Measurements from ENCODE around the gene HSPA1L.
A peak's percentile ranks its signal among the peaks of the same experiment; 100 is the strongest.

Gene HSPA1L

GRCh38 chr6:31768363-31769257 is 46.5 kb downstream of the HSPA1L start:
- POLR2A ChIA-PET: interaction anchor here (0.5 to 1.8 kb wide), 6 partner anchors 20 to 116 kb away, joined by 3 to 18 read pairs (median 8); partner anchors contain the start of genes BAG6, CLIC1, DDAH2 and MSH5

DNA sequence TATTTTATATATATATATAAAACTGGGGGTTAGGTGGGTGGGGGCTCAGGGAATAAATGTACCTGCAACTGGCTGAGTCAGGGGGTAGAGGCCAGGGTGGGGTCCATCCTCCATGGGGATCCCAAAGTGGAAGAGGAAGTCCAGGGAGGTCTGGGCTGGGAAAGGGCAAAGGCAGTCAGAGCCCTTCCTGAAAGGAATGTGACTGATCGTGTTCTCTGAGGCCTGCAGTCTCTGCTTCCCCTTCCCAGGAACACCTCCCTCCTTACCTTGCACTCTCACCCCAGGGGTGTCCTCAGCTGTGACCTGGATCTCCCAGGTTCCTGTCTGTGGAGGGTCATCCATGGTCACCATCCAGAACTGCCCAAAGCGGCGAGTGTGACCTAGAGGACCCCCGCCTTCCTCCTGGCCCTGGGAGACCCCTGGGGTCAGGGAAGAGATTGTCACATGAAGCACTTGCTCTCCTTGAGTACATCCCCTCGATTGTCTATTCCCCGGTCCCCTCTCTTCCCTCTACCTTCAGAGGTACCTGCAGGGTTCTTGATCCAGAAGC is 47.9 kb downstream of the HSPA1L start:
- CTCF ChIA-PET: interaction anchor here (1.2 to 13.2 kb wide), 2 partner anchors 15 to 35 kb away, joined by 3 to 268 read pairs; partner anchors contain the start of genes CLIC1, DDAH2, MPIG6B and MSH5
- no peaks in the 10 kb centered on the region for H3K9me3 ChIP-seq (ENCODE audit: control extremely low read depth in 1 of 5, control insufficient read depth in 4 of 5, insufficient read depth in 2 of 5, low read depth in 1 of 5, low read length in 4 of 5)
- POLR2A ChIA-PET: no interaction called here
- no peak overlapping the region for H3K4me3 ChIP-seq (ENCODE audit: control insufficient read depth in 1 of 7, extremely low read depth in 1 of 7, insufficient read depth in 4 of 7, low read depth in 2 of 7, low read length in 6 of 7)
- H3K36me3 ChIP-seq (ENCODE audit: control insufficient read depth in 4 of 4, insufficient read depth in 4 of 4, low read length in 3 of 4): peaks cover 0 to 24% (median 18%) of the 10 kb centered on the region in 4 experiments
- H3K4me1 ChIP-seq (ENCODE audit: control extremely low read depth in 1 of 4, control insufficient read depth in 4 of 4, insufficient read depth in 4 of 4, low read length in 3 of 4): peaks cover 2 to 15% (median 10%) of the 10 kb centered on the region in 4 experiments
- DNase-seq: no peak
- no peaks in the 10 kb centered on the region for H3K27me3 ChIP-seq (replicated peaks in 2 of 5; ENCODE audit: control insufficient read depth in 4 of 5, insufficient read depth in 5 of 5, low read length in 4 of 5)
- WGBS (ENCODE audit: insufficient coverage): 92% methylated on average over 5 of the region's 6 CpGs
- H3K27ac ChIP-seq (ENCODE audit: insufficient read depth in 1 of 2, low read depth in 1 of 2, low read length in 2 of 2, poor library complexity in 1 of 2, severe bottlenecking in 2 of 2): no peak overlapping the region

More at GRCh38 chr6:31768363-31769257, 46.5 kb downstream of the HSPA1L start:
- WGBS (ENCODE audit: insufficient coverage): 90% methylated on average over 15 of the region's 18 CpGs
- Histone ChIP-seq H3K9me3 (ENCODE audit: control extremely low read depth in 1 of 5, control insufficient read depth in 4 of 5, insufficient read depth in 2 of 5, low read depth in 1 of 5, low read length in 4 of 5) (no peaks in the 10 kb centered on the region), H3K36me3 (ENCODE audit: control insufficient read depth in 4 of 4, insufficient read depth in 4 of 4, low read length in 3 of 4) (peaks cover 0 to 10% (median 6%) of the 10 kb centered on the region in 4 experiments), H3K27ac (ENCODE audit: insufficient read depth in 1 of 2, low read depth in 1 of 2, low read length in 2 of 2, poor library complexity in 1 of 2, severe bottlenecking in 2 of 2) (no peak overlapping the region), H3K4me3 (ENCODE audit: control insufficient read depth in 1 of 7, extremely low read depth in 1 of 7, insufficient read depth in 4 of 7, low read depth in 2 of 7, low read length in 6 of 7) (no peak overlapping the region), H3K27me3 (replicated peaks in 2 of 5; ENCODE audit: control insufficient read depth in 4 of 5, insufficient read depth in 5 of 5, low read length in 4 of 5) (no peaks in the 10 kb centered on the region), H3K4me1 (ENCODE audit: control extremely low read depth in 1 of 4, control insufficient read depth in 4 of 4, insufficient read depth in 4 of 4, low read length in 3 of 4) (peaks cover 2 to 22% (median 12%) of the 10 kb centered on the region in 4 experiments)
- no peak for DNase-seq
- CTCF ChIA-PET: interaction anchor here (0.9 to 13.2 kb wide), 15 partner anchors 10 to 84 kb away, joined by 3 to 268 read pairs (median 9); partner anchors contain the start of genes CLIC1, DDAH2, LY6G6D and MPIG6B

- peaks cover 2 to 12% (median 9%) of the 10 kb centered on the region in 4 experiments for H3K4me1 ChIP-seq (ENCODE audit: control extremely low read depth in 1 of 4, control insufficient read depth in 4 of 4, insufficient read depth in 4 of 4, low read length in 3 of 4)
- no peaks in the 10 kb centered on the region for H3K9me3 ChIP-seq (ENCODE audit: control extremely low read depth in 1 of 5, control insufficient read depth in 4 of 5, insufficient read depth in 2 of 5, low read depth in 1 of 5, low read length in 4 of 5)
- H3K4me3 ChIP-seq (ENCODE audit: control insufficient read depth in 1 of 7, extremely low read depth in 1 of 7, insufficient read depth in 4 of 7, low read depth in 2 of 7, low read length in 6 of 7): peak overlapping the region in 2 of 7 experiments; percentile 19 to 33
- no peak overlapping the region for H3K27ac ChIP-seq (ENCODE audit: insufficient read depth in 1 of 2, low read depth in 1 of 2, low read length in 2 of 2, poor library complexity in 1 of 2, severe bottlenecking in 2 of 2)
- DNase-seq: no peak
- WGBS (ENCODE audit: insufficient coverage): 87% methylated on average over 31 of the region's 42 CpGs
- peaks cover 6 to 34% (median 27%) of the 10 kb centered on the region in 4 experiments for H3K36me3 ChIP-seq (ENCODE audit: control insufficient read depth in 4 of 4, insufficient read depth in 4 of 4, low read length in 3 of 4)
- CTCF ChIA-PET: interaction anchor here (1.2 to 13.2 kb wide), 4 partner anchors 14 to 54 kb away, joined by 3 to 268 read pairs (median 4); partner anchors contain the start of genes CLIC1, DDAH2, MPIG6B and MSH5
- POLR2A ChIA-PET: no interaction called here
- H3K27me3 ChIP-seq (replicated peaks in 2 of 5; ENCODE audit: control insufficient read depth in 4 of 5, insufficient read depth in 5 of 5, low read length in 4 of 5): no peaks in the 10 kb centered on the region
These were observed 48.9 kb downstream of the HSPA1L start for GRCh38 chr6:31765910-31766794.

- Histone ChIP-seq H3K4me3 (ENCODE audit: control insufficient read depth in 1 of 7, extremely low read depth in 1 of 7, insufficient read depth in 4 of 7, low read depth in 2 of 7, low read length in 6 of 7) (no peak overlapping the region), H3K9me3 (ENCODE audit: control extremely low read depth in 1 of 5, control insufficient read depth in 4 of 5, insufficient read depth in 2 of 5, low read depth in 1 of 5, low read length in 4 of 5) (no peaks in the 10 kb centered on the region), H3K27me3 (replicated peaks in 2 of 5; ENCODE audit: control insufficient read depth in 4 of 5, insufficient read depth in 5 of 5, low read length in 4 of 5) (no peaks in the 10 kb centered on the region), H3K36me3 (ENCODE audit: control insufficient read depth in 4 of 4, insufficient read depth in 4 of 4, low read length in 3 of 4) (peaks cover 9 to 40% (median 30%) of the 10 kb centered on the region in 4 experiments), H3K27ac (ENCODE audit: insufficient read depth in 1 of 2, low read depth in 1 of 2, low read length in 2 of 2, poor library complexity in 1 of 2, severe bottlenecking in 2 of 2) (no peak overlapping the region), H3K4me1 (ENCODE audit: control extremely low read depth in 1 of 4, control insufficient read depth in 4 of 4, insufficient read depth in 4 of 4, low read length in 3 of 4) (peaks cover 2 to 12% (median 9%) of the 10 kb centered on the region in 4 experiments)
- CTCF ChIA-PET: interaction anchor here (1.4 to 13.2 kb wide), 3 partner anchors 18 to 53 kb away, joined by 3 to 268 read pairs (median 5); partner anchors contain the start of genes CLIC1, DDAH2, MPIG6B and MSH5
- no peak for DNase-seq
- 96% methylated on average over 4 of the region's 9 CpGs for WGBS (ENCODE audit: insufficient coverage)
- POLR2A ChIA-PET: no interaction called here
These were observed 49.5 kb downstream of the HSPA1L start for GRCh38 chr6:31765559-31765909.

- H3K36me3 ChIP-seq (ENCODE audit: control insufficient read depth in 4 of 4, insufficient read depth in 4 of 4, low read length in 3 of 4): peaks cover 9 to 54% (median 44%) of the 10 kb centered on the region in 4 experiments
- H3K4me3 ChIP-seq (ENCODE audit: control insufficient read depth in 1 of 7, extremely low read depth in 1 of 7, insufficient read depth in 4 of 7, low read depth in 2 of 7, low read length in 6 of 7): no peak overlapping the region
- POLR2A ChIA-PET: no interaction called here
- no peaks in the 10 kb centered on the region for H3K9me3 ChIP-seq (ENCODE audit: control extremely low read depth in 1 of 5, control insufficient read depth in 4 of 5, insufficient read depth in 2 of 5, low read depth in 1 of 5, low read length in 4 of 5)
- no peak overlapping the region for H3K27ac ChIP-seq (ENCODE audit: insufficient read depth in 1 of 2, low read depth in 1 of 2, low read length in 2 of 2, poor library complexity in 1 of 2, severe bottlenecking in 2 of 2)
- DNase-seq: no peak
- 100% methylated on average over 3 of the region's 4 CpGs for WGBS (ENCODE audit: insufficient coverage)
- no peaks in the 10 kb centered on the region for H3K27me3 ChIP-seq (replicated peaks in 2 of 5; ENCODE audit: control insufficient read depth in 4 of 5, insufficient read depth in 5 of 5, low read length in 4 of 5)
- peaks cover 2 to 10% (median 6%) of the 10 kb centered on the region in 4 experiments for H3K4me1 ChIP-seq (ENCODE audit: control extremely low read depth in 1 of 4, control insufficient read depth in 4 of 4, insufficient read depth in 4 of 4, low read length in 3 of 4)
- CTCF ChIA-PET: interaction anchor here (1.0 to 13.2 kb wide), 2 partner anchors 32 to 104 kb away, joined by 3 to 268 read pairs; partner anchors contain the start of genes CLIC1, DDAH2, MPIG6B and MSH5
These were observed 50.9 kb downstream of the HSPA1L start for GRCh38 chr6:31764198-31764597.

DNA sequence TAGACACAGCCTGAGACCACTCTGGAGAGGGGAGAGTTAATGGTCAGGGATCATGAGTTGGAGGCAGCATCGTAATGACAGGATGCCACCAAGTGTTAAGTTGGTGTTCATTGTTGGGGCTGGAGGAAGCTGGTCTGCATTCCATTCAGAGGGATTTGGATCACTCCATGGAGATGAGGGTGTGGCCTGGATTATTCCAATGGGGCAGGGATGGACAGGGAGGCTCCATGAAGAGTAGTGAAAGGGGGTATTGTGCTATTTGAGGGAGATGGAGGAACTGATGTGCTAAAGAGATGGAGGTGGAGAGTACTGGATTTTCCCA is 51.5 kb downstream of the HSPA1L start:
- Histone ChIP-seq H3K27me3 (replicated peaks in 2 of 5; ENCODE audit: control insufficient read depth in 4 of 5, insufficient read depth in 5 of 5, low read length in 4 of 5) (no peaks in the 10 kb centered on the region), H3K4me1 (ENCODE audit: control extremely low read depth in 1 of 4, control insufficient read depth in 4 of 4, insufficient read depth in 4 of 4, low read length in 3 of 4) (peaks cover 0 to 4% (median 2%) of the 10 kb centered on the region in 4 experiments), H3K9me3 (ENCODE audit: control extremely low read depth in 1 of 5, control insufficient read depth in 4 of 5, insufficient read depth in 2 of 5, low read depth in 1 of 5, low read length in 4 of 5) (no peaks in the 10 kb centered on the region), H3K36me3 (ENCODE audit: control insufficient read depth in 4 of 4, insufficient read depth in 4 of 4, low read length in 3 of 4) (peaks cover 9 to 60% (median 48%) of the 10 kb centered on the region in 4 experiments), H3K4me3 (ENCODE audit: control insufficient read depth in 1 of 7, extremely low read depth in 1 of 7, insufficient read depth in 4 of 7, low read depth in 2 of 7, low read length in 6 of 7) (no peak overlapping the region), H3K27ac (ENCODE audit: insufficient read depth in 1 of 2, low read depth in 1 of 2, low read length in 2 of 2, poor library complexity in 1 of 2, severe bottlenecking in 2 of 2) (no peak overlapping the region)
- DNase-seq: no peak
- ChIA-PET CTCF (interaction anchor here (13.2 kb wide), 1 partner anchor 31 kb away, joined by 268 read pairs; the partner anchor contains the start of genes CLIC1, DDAH2, MPIG6B and MSH5), POLR2A (no interaction called here)
- WGBS (ENCODE audit: insufficient coverage): 75% methylated on average over 1 of the region's 1 CpG
